ENCODE data around the gene DZIP1L.

DNA sequence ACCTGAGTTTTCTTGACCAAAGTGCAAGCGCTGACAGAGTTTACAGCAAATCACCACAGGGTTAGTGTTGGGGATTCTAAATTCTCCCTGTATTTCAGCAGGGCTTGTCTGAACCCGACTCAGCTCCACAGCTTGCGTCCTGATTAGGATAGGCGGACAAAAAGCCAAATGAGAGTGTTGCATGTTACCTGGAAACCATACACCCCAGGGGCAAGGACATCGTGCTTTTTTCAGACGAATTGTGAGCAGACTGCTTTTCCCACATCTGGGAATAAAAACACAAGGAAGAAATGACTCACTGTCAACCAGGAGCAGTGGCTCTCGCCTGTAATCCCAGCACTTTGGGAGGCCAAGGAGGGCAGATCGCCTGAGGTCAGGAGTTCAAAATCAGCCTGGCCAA lies 3.0 kb downstream of the DZIP1L start:
- TF ChIP-seq, protein P1, sequence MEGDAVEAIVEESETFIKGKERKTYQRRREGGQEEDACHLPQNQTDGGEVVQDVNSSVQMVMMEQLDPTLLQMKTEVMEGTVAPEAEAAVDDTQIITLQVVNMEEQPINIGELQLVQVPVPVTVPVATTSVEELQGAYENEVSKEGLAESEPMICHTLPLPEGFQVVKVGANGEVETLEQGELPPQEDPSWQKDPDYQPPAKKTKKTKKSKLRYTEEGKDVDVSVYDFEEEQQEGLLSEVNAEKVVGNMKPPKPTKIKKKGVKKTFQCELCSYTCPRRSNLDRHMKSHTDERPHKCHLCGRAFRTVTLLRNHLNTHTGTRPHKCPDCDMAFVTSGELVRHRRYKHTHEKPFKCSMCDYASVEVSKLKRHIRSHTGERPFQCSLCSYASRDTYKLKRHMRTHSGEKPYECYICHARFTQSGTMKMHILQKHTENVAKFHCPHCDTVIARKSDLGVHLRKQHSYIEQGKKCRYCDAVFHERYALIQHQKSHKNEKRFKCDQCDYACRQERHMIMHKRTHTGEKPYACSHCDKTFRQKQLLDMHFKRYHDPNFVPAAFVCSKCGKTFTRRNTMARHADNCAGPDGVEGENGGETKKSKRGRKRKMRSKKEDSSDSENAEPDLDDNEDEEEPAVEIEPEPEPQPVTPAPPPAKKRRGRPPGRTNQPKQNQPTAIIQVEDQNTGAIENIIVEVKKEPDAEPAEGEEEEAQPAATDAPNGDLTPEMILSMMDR (IDR thresholded peaks at IDR 0.05), result no peak
- no peak for TF ChIP-seq POLR2A (IDR thresholded peaks at IDR 0.05)
- TF ChIP-seq EP300 (IDR thresholded peaks at IDR 0.05), result no peak
- no peak for TF ChIP-seq POLR2AphosphoS5 (IDR thresholded peaks at IDR 0.05)
